Naive thymus-derived CD4-positive, alpha-beta T cell (primary cell): ENCODE results near the gene CUL4B. TPM values are rescaled to one million over a fixed set of nuclear protein-coding genes. Genes with fewer than 3 reads are reported as not detected.
"Not testable (repeated sequence)": the region's sequence is repeated elsewhere in the genome, so short reads cannot be mapped to it uniquely, and the experiment has no call there.

Source experiments
- ATAC-seq: fragments of 150-1000 bp; cut with Tn5 transposase; 2 replicates; pipeline ENCODE4 v1.10.0; 2021; ENCODE audit warnings: mild to moderate bottlenecking, moderate library complexity
- CTCF ChIA-PET: fragments of 350-600 bp; sonication (Branson Sonifier 250); formaldehyde crosslinking; loops from one replicate; lab custom pipeline; 2021; ENCODE audit warnings: antibody characterized with exemption; lab: Charles Lee
- POLR2A ChIA-PET: fragments of 350-600 bp; sonication (Branson Sonifier 250); formaldehyde crosslinking; loops from one replicate; lab custom pipeline; 2021; ENCODE audit warnings: antibody characterized with exemption, inconsistent platforms; lab: Charles Lee
- DNase-seq, 9 donors: peaks; one replicate each; pipeline versions ENCODE4 v3.0.0 to v3.0.0-alpha.2; 2020 to 2022; ENCODE audit warnings: mixed read lengths in 1 of 9
- H3K27ac ChIP-seq: one replicate; pipeline ENCODE4 v1.7.0; 2013; ENCODE audit warnings: mild to moderate bottlenecking, low read depth, low read length, moderate library complexity
- H3K27me3 ChIP-seq, 2 donors: one replicate each; pipeline ENCODE4 v1.7.0; 2013; ENCODE audit warnings: low read length in 2 of 2, mild to moderate bottlenecking in 2 of 2, moderate library complexity in 2 of 2; ENCODE audit not compliant: control insufficient read depth in 2 of 2, insufficient read depth in 2 of 2
- H3K36me3 ChIP-seq, 3 experiments: 1 replicate in 2 of 3; 2 replicates in 1 of 3; pipeline ENCODE4 v1.7.0; 2013; ENCODE audit warnings: low read length in 3 of 3, mild to moderate bottlenecking in 3 of 3, moderate library complexity in 1 of 3; ENCODE audit not compliant: insufficient read depth in 3 of 3, control insufficient read depth in 2 of 3
- H3K4me1 ChIP-seq, 2 donors: one replicate each; pipeline ENCODE4 v1.7.0; 2013; ENCODE audit warnings: low read length in 2 of 2, mild to moderate bottlenecking in 2 of 2, moderate library complexity in 1 of 2; ENCODE audit not compliant: control insufficient read depth in 2 of 2, insufficient read depth in 2 of 2
- H3K4me3 ChIP-seq: 2 replicates; pipeline ENCODE4 v1.7.0; 2013; ENCODE audit warnings: mild to moderate bottlenecking, low read length
- H3K9me3 ChIP-seq, 3 experiments: 1 replicate in 2 of 3; 2 replicates in 1 of 3; pipeline ENCODE4 v1.7.0; 2013; ENCODE audit warnings: low read length in 3 of 3; ENCODE audit not compliant: control insufficient read depth in 2 of 3
- H3K27ac Mint-ChIP-seq, 9 donors: one replicate each; pipeline ENCODE4 v1.8.0; 2020 to 2022; ENCODE audit warnings: mixed read lengths in 9 of 9, mild to moderate bottlenecking in 8 of 9, moderate library complexity in 5 of 9, inconsistent platforms in 2 of 9
- H3K27me3 Mint-ChIP-seq, 5 donors: one replicate each; pipeline ENCODE4 v1.8.0; 2021 to 2022; ENCODE audit warnings: mixed read lengths in 5 of 5, mild to moderate bottlenecking in 1 of 5
- H3K36me3 Mint-ChIP-seq, 5 donors: one replicate each; pipeline ENCODE4 v1.8.0; 2020 to 2022; ENCODE audit warnings: mixed read lengths in 5 of 5, mild to moderate bottlenecking in 3 of 5, inconsistent platforms in 1 of 5
- H3K4me1 Mint-ChIP-seq, 7 donors: one replicate each; pipeline ENCODE4 v1.8.0; 2020 to 2022; ENCODE audit warnings: mixed read lengths in 7 of 7, mild to moderate bottlenecking in 3 of 7, inconsistent platforms in 1 of 7
- H3K4me3 Mint-ChIP-seq, 10 donors: one replicate each; pipeline ENCODE4 v1.8.0; 2020 to 2022; ENCODE audit warnings: mild to moderate bottlenecking in 10 of 10, mixed read lengths in 10 of 10, moderate library complexity in 6 of 10, inconsistent platforms in 2 of 10
- H3K9me3 Mint-ChIP-seq, 11 donors: one replicate each; pipeline ENCODE4 v1.8.0; 2020 to 2022; ENCODE audit warnings: mixed read lengths in 11 of 11, mild to moderate bottlenecking in 4 of 11, inconsistent platforms in 1 of 11, moderate library complexity in 1 of 11
- intact Hi-C, 2 donors: fragments of 100-400 bp; cut with micrococcal nuclease; formaldehyde crosslinking; loops; one replicate each; pipeline ENCODE4 v1.15.1; 2023
- polyA plus RNA-seq, 2 donors: library from polyadenylated mRNA; unstranded; fragments of 300-500 nt; fragmentation: Illumina TruSeq; gene quantifications; one replicate each; pipeline ENCODE4 v1.2.3, GENCODE V29; 2021
- total RNA-seq, 6 experiments: library from RNA in 5 of 6; stranded (reverse) in 5 of 6; gene quantifications; 1 replicate in 5 of 6; 2 replicates in 1 of 6; pipeline ENCODE4 v1.2.3 and lab custom pipeline; 2021 to 2026

Gene CUL4B
- total and polyA plus RNA-seq, 7 experiments from 2014 or later = 22.6 to 67.7 (median 38.9) TPM

DNA sequence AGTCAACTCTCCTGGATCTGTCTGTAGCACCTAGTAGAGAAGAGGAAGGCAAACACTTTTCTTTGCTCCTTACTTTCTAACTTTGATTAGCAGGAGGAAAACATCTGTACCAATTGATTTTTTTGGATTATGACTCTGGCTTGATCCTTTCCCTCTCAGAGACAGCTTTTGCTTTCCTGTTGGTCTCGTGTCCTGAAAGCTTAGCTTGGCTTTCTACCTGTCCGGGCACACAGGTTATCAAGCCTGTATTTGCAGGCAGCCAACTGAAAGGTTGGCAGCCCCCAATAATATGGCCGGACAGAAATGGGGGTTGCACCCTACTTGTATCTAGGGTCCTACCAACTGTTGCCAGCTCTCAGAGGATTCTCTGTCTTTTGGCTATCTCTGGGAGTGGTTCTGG lies 48.5 kb downstream of the CUL4B start:
- Histone ChIP-seq H3K4me1 (no peaks in the 10 kb centered on the region), H3K9me3 (no peaks in the 10 kb centered on the region), H3K36me3 (no peaks in the 10 kb centered on the region), H3K27me3 (no peaks in the 10 kb centered on the region), H3K4me3 (no peak overlapping the region), H3K27ac (no peak overlapping the region)
- POLR2A ChIA-PET = interaction anchor here (0.8 kb wide), 1 partner anchor 93 kb away, joined by 3 read pairs; no protein-coding TSS in a partner anchor
- intact Hi-C loops = loop anchor here in 1 of 2 donors (5.0 kb wide), 1 partner anchor 150 kb away; no protein-coding TSS in a partner anchor
- Mint-ChIP-seq H3K27ac (peak overlapping the region in 1 of 9 donors; percentile 33), H3K4me3 (no peak overlapping the region), H3K36me3 (peaks cover 0 to 2% (median 0%) of the 10 kb centered on the region in 5 donors), H3K4me1 (no peaks in the 10 kb centered on the region), H3K9me3 (peaks cover 0 to 2% (median 0%) of the 10 kb centered on the region in 11 donors), H3K27me3 (no peaks in the 10 kb centered on the region)
- CTCF ChIA-PET = no interaction called here
- ATAC-seq (no peak), DNase-seq (no peak)

DNA sequence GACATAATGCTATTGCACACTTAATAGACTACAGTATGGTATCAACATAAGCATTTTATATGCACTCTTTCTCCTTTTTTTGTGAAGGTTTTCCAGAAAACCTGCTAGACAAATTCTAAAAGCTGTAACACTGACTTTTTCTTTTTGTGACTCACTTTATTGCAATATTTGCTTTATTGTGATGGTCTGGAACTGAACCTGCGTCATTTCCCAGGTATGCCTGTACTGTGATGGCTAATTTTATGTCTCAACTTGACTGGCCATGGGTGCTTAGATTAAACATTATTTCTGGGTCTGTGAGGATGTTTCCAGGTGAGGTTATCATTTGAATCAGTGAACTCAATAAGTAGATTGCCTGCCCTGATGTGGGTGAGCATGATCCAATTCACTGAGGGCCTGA lies 56.2 kb downstream of the CUL4B start:
- Mint-ChIP-seq H3K27ac (no peak overlapping the region), H3K27me3 (peaks cover 0 to 2% (median 0%) of the 10 kb centered on the region in 5 donors), H3K9me3 (no peaks in the 10 kb centered on the region), H3K4me1 (peaks cover 0 to under 1% (median 0%) of the 10 kb centered on the region in 7 donors), H3K36me3 (no peaks in the 10 kb centered on the region), H3K4me3 (no peak overlapping the region)
- no peaks in the 10 kb centered on the region for H3K27me3 ChIP-seq
- no peaks in the 10 kb centered on the region for H3K9me3 ChIP-seq
- intact Hi-C loops = no loop called here
- no peaks in the 10 kb centered on the region for H3K4me1 ChIP-seq
- no peak overlapping the region for H3K4me3 ChIP-seq
- POLR2A ChIA-PET = no interaction called here
- no peaks in the 10 kb centered on the region for H3K36me3 ChIP-seq
- DNase-seq (no peak), ATAC-seq (no peak)
- CTCF ChIA-PET = no interaction called here
- no peak overlapping the region for H3K27ac ChIP-seq

DNA sequence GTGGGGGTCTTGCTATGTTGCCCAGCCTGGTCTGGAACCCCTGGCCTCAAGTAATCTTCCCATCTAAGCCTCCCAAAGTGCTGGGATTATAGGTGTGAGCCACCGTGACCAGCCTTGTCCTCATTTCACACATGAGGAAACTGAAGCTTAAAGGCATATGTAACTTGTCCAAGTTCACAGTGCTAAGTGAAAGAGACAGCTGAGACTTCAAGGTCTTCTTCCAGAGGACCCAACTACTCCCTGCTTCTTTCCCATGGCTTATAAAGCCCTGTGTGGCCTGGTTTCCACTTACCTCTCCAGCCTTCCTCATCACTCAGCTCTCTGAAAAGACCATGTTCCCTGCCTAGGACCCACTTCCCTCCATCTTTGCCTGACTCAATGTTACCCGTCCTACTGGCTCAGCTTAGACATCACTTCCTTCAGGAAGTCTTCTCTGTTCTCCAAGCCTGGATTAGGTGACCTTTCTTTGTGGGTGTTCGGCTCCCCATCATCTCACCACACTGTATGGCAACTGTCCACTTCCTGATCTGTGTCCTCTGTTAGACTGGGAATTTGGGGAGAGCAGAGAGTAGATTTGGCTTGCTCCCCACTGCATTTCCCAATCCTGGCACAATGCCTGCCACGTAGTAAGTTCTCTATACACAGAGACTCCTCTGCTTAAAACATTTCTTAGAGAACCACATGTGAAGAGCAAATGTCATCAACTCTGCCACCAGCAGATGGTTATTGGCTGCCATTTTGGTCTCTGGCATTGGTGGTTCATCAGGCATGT lies 61.3 kb downstream of the CUL4B start:
- no peak overlapping the region for H3K27ac ChIP-seq
- Mint-ChIP-seq H3K36me3 (no peaks in the 10 kb centered on the region), H3K4me3 (no peak overlapping the region), H3K27ac (peak overlapping the region in 1 of 9 donors; percentile 1), H3K27me3 (peaks cover 0 to 5% (median 0%) of the 10 kb centered on the region in 5 donors), H3K4me1 (peaks cover 5 to 11% (median 6%) of the 10 kb centered on the region in 7 donors), H3K9me3 (no peaks in the 10 kb centered on the region)
- intact Hi-C loops = loop anchor here in 1 of 2 donors (2.0 kb wide), 1 partner anchor 61 kb away; the partner anchor contains the start of gene CUL4B
- no peak overlapping the region for H3K4me3 ChIP-seq
- DNase-seq (no peak), ATAC-seq (no peak)
- no peaks in the 10 kb centered on the region for H3K9me3 ChIP-seq
- CTCF ChIA-PET = interaction anchor here (1.1 to 2.8 kb wide), 2 partner anchors 164 to 272 kb away, joined by 3 to 15 read pairs; no protein-coding TSS in a partner anchor
- H3K27me3 ChIP-seq = no peaks in the 10 kb centered on the region
- no peaks in the 10 kb centered on the region for H3K36me3 ChIP-seq
- H3K4me1 ChIP-seq = no peaks in the 10 kb centered on the region
- POLR2A ChIA-PET = no interaction called here

DNA sequence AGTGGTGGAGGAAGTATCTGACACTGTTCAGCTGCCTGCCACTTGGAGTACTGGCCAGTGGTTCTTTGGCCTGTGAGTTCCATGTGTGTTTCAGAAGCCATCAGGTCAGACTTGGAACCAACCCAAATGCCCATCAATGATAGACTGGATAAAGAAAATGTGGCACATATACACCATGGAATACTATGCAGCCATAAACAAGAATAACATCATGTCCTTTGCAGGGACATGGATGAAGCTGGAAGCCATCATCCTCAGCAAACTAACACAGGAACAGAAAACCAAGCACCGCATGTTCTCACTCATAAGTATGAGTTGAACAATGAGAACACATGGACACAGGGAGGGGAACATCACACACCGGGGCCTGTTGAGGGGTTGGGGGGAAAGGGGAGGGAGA lies 70.6 kb downstream of the CUL4B start:
- intact Hi-C loops, DNase-seq, H3K36me3 ChIP-seq, POLR2A ChIA-PET, H3K9me3 ChIP-seq, H3K36me3 Mint-ChIP-seq, H3K4me3 ChIP-seq, H3K27ac ChIP-seq, H3K4me3 Mint-ChIP-seq, H3K27me3 Mint-ChIP-seq, CTCF ChIA-PET, ATAC-seq, H3K27me3 ChIP-seq, H3K9me3 Mint-ChIP-seq: not testable (repeated sequence)
- Mint-ChIP-seq H3K4me1 (peaks cover 5 to 25% (median 19%) of the 10 kb centered on the region in 7 donors), H3K27ac (peak overlapping the region in 1 of 9 donors; percentile 17)
- H3K4me1 ChIP-seq = peaks cover 9 to 18% of the 10 kb centered on the region in 2 donors

DNA sequence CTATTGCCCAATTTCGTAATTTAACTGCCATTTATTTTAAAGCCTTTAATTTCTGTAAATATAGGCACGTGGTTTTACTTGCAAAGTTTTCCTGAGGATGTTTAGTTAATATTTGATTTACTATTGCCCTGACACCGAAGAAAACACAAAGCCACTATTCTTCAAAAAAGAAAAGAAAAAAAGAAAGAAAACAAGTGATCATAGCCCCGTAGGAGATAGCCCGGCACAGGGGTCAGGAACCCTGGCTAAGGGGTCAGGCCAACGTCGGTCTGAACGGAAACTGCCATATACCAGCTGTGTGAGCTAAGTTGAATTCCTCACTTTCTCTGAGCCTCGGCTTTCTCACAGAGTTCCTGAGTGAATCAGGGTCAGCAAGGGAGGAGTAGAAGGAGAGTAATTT lies 74.0 kb downstream of the CUL4B start:
- CTCF ChIA-PET = interaction anchor here (1.5 kb wide), 1 partner anchor 176 kb away, joined by 3 read pairs; no protein-coding TSS in a partner anchor
- H3K27ac Mint-ChIP-seq = peak overlapping the region in 4 of 9 donors; percentile 2 to 84 (median 41)
- no peaks in the 10 kb centered on the region for H3K36me3 ChIP-seq
- intact Hi-C loops = loop anchor here (2.0 to 5.0 kb wide), 5 partner anchors 34 to 236 kb away; partner anchors contain the start of genes MCTS1 (in 2 of the 2), ZBTB33 (in 2 of the 2) and CUL4B (in 1 of the 2)
- POLR2A ChIA-PET = interaction anchor here (0.7 to 1.4 kb wide), 3 partner anchors 10 to 177 kb away, joined by 3 to 5 read pairs (median 3); no protein-coding TSS in a partner anchor
- H3K36me3 Mint-ChIP-seq = no peaks in the 10 kb centered on the region
- H3K27me3 Mint-ChIP-seq = no peaks in the 10 kb centered on the region
- H3K4me3 Mint-ChIP-seq = peak overlapping the region in 6 of 10 donors; percentile 7 to 89 (median 30)
- H3K4me1 Mint-ChIP-seq = peaks cover 5 to 28% (median 19%) of the 10 kb centered on the region in 7 donors
- DNase-seq = no peak
- H3K4me1 ChIP-seq = peaks cover 9 to 18% of the 10 kb centered on the region in 2 donors
- no peak overlapping the region for H3K4me3 ChIP-seq
- no peak for ATAC-seq
- no peak overlapping the region for H3K27ac ChIP-seq
- no peaks in the 10 kb centered on the region for H3K9me3 Mint-ChIP-seq
- H3K27me3 ChIP-seq = no peaks in the 10 kb centered on the region
- no peaks in the 10 kb centered on the region for H3K9me3 ChIP-seq

DNA sequence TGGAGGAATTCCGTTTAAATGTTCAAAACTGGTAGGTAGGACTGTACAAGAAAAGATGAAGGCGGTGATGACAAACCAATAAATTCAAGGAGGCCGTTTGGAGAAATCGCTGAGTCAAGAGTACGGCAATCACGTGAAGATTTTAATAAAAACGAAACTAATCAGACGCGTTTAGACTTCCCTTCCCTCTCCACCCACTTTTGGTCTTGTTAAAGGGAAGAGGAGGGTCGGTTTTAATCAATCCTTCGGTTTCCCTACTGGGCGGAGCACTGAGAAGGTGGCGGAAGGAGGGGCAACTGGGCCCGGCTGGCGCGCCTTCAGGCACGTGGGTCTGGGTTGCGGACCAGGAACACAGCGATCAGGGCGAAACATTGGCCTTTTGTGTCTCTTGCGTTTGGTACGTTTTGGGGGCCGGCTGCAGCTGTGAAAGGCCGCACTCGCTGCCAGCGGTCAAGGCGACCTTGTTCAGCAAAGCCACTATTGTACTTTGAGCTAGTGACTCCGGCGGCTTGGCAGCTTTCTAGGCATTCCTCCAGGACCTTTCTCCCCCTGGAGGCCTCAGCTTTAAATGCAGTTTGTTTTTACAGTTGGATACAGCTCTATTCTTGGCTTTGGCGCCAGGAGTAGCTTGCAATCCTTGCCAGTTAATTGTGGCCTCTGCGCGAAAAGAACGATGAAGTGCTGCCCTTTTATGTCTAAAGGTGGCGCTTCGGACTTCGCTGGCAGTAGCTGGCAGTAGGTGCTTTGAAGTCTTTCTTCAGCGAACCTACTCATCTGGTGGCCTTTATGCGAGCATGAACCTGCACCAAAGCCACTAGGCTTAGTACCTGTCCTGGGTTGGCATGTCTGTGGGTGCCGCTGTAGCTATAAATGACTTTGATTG lies 74.9 kb downstream of the CUL4B start:
- peak overlapping the region; percentile 81 to 94 (median 89) for H3K4me3 Mint-ChIP-seq
- no peaks in the 10 kb centered on the region for H3K9me3 ChIP-seq
- no peaks in the 10 kb centered on the region for H3K36me3 ChIP-seq
- H3K4me1 ChIP-seq = peaks cover 9 to 18% of the 10 kb centered on the region in 2 donors
- H3K4me1 Mint-ChIP-seq = peaks cover 5 to 28% (median 19%) of the 10 kb centered on the region in 7 donors
- POLR2A ChIA-PET = interaction anchor here (0.7 to 1.4 kb wide), 8 partner anchors 9 to 177 kb away, joined by 3 to 7 read pairs (median 3); partner anchors contain the start of genes CUL4B and LAMP2
- DNase-seq = peak; percentile 21 to 52 (median 43)
- H3K9me3 Mint-ChIP-seq = no peaks in the 10 kb centered on the region
- intact Hi-C loops = loop anchor here (1.0 to 5.0 kb wide), 7 partner anchors 17 to 235 kb away; partner anchors contain the start of genes LAMP2 (in 2 of the 2), MCTS1 (in 2 of the 2), ZBTB33 (in 2 of the 2) and C1GALT1C1 (in 1 of the 2)
- H3K4me3 ChIP-seq = peak overlapping the region; percentile 89
- no peaks in the 10 kb centered on the region for H3K36me3 Mint-ChIP-seq
- no peaks in the 10 kb centered on the region for H3K27me3 Mint-ChIP-seq
- H3K27me3 ChIP-seq = no peaks in the 10 kb centered on the region
- ATAC-seq = peak; percentile 83
- peak overlapping the region; percentile 81 to 96 (median 91) for H3K27ac Mint-ChIP-seq
- CTCF ChIA-PET = interaction anchor here (0.9 to 1.6 kb wide), 6 partner anchors 17 to 177 kb away, joined by 3 to 6 read pairs (median 4); partner anchors contain the start of gene LAMP2
- H3K27ac ChIP-seq = peak overlapping the region; percentile 69
